OCI-LY7 (cell line): ENCODE data around the gene TMEM269.

Experiments used
- EZH2phosphoT487 ChIP-seq: fragments of 200-600 bp; sonication (generic); IDR thresholded peaks from 2 replicates; pipeline ENCODE4 v1.6.1; 2018; ENCODE audit warnings: low read depth, borderline replicate concordance, mild to moderate bottlenecking, mixed run types, antibody characterized with exemption, low read length, moderate library complexity, mixed read lengths
- TF ChIP-seq, protein P1 (sequence below): fragments of 200-600 bp; sonication (generic); conservative IDR thresholded peaks from 2 replicates; pipeline ENCODE4 v1.5.1; 2014; ENCODE audit warnings: mild to moderate bottlenecking, antibody characterized with exemption, low read length, moderate library complexity, mixed read lengths

GRCh38 chr1:42738678-42739226, 46.0 kb upstream of the TMEM269 start:
- TF ChIP-seq, protein P1, sequence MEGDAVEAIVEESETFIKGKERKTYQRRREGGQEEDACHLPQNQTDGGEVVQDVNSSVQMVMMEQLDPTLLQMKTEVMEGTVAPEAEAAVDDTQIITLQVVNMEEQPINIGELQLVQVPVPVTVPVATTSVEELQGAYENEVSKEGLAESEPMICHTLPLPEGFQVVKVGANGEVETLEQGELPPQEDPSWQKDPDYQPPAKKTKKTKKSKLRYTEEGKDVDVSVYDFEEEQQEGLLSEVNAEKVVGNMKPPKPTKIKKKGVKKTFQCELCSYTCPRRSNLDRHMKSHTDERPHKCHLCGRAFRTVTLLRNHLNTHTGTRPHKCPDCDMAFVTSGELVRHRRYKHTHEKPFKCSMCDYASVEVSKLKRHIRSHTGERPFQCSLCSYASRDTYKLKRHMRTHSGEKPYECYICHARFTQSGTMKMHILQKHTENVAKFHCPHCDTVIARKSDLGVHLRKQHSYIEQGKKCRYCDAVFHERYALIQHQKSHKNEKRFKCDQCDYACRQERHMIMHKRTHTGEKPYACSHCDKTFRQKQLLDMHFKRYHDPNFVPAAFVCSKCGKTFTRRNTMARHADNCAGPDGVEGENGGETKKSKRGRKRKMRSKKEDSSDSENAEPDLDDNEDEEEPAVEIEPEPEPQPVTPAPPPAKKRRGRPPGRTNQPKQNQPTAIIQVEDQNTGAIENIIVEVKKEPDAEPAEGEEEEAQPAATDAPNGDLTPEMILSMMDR: no peak
- TF ChIP-seq EZH2phosphoT487: no peak
